GM23338 (cell line): ENCODE data around the gene FBXO2. TPM values are rescaled to one million over a fixed set of nuclear protein-coding genes. Genes with fewer than 3 reads are reported as not detected.

ENCODE experiments used
- ATAC-seq: fragments of 200-7000 bp; cut with Tn5 transposase; 3 replicates; pipeline ENCODE4 v1.9.1; 2020
- DNase-seq: peaks from one replicate; pipeline ENCODE4 v3.0.0-alpha.2; 2015; ENCODE audit warnings: low spot score
- H2AFZ ChIP-seq: fragments of 200-600 bp; sonication (generic); 2 replicates; pipeline ENCODE4 v1.8.0; 2016; ENCODE audit warnings: antibody characterized with exemption, mild to moderate bottlenecking, moderate library complexity
- H3F3A ChIP-seq: fragments of 200-600 bp; sonication (generic); replicated peaks from 2 replicates; pipeline ENCODE4 v1.8.0; 2017; ENCODE audit warnings: antibody characterized with exemption, mixed run types, low read depth
- H3K27ac ChIP-seq: fragments of 200-600 bp; sonication (generic); 2 replicates; pipeline ENCODE4 v1.6.1; 2016; ENCODE audit warnings: low read depth
- H3K27me3 ChIP-seq: fragments of 200-600 bp; sonication (generic); 2 replicates; pipeline ENCODE4 v1.8.0; 2016; ENCODE audit warnings: mild to moderate bottlenecking, mixed run types, moderate library complexity; ENCODE audit not compliant: insufficient read depth
- H3K36me3 ChIP-seq: fragments of 200-600 bp; sonication (generic); 2 replicates; pipeline ENCODE4 v1.8.0; 2016; ENCODE audit warnings: mild to moderate bottlenecking; ENCODE audit not compliant: insufficient read depth
- H3K4me1 ChIP-seq: fragments of 200-600 bp; sonication (generic); 2 replicates; pipeline ENCODE4 v1.8.0; 2016; ENCODE audit warnings: mild to moderate bottlenecking, moderate library complexity; ENCODE audit not compliant: insufficient read depth
- H3K4me2 ChIP-seq: fragments of 200-600 bp; sonication (generic); 2 replicates; pipeline ENCODE4 v1.7.1; 2017; ENCODE audit warnings: mixed run types
- H3K4me3 ChIP-seq: fragments of 200-600 bp; sonication (generic); 2 replicates; pipeline ENCODE4 v1.6.1; 2016; ENCODE audit warnings: mixed run types
- H3K79me2 ChIP-seq: fragments of 200-600 bp; sonication (generic); replicated peaks from 2 replicates; pipeline ENCODE4 v1.8.0; 2017; ENCODE audit warnings: mild to moderate bottlenecking; ENCODE audit not compliant: insufficient read depth
- H3K9me2 ChIP-seq: fragments of 200-600 bp; sonication (generic); 2 replicates; pipeline ENCODE4 v1.8.0; 2017; ENCODE audit not compliant: insufficient read depth
- H4K20me1 ChIP-seq: fragments of 200-600 bp; sonication (generic); replicated peaks from 2 replicates; pipeline ENCODE4 v1.8.0; 2017; ENCODE audit warnings: mild to moderate bottlenecking; ENCODE audit not compliant: insufficient read depth
- H3K27ac Mint-ChIP-seq: 2 replicates; pipeline ENCODE4 v1.8.0; 2020; ENCODE audit warnings: inconsistent platforms, mild to moderate bottlenecking, moderate library complexity, mixed read lengths
- H3K27me3 Mint-ChIP-seq: 3 replicates; pipeline ENCODE4 v1.8.0; 2022; ENCODE audit warnings: low read depth, mild to moderate bottlenecking, moderate library complexity, mixed read lengths, inconsistent platforms; ENCODE audit not compliant: insufficient read depth, poor library complexity
- H3K36me3 Mint-ChIP-seq: 3 replicates; pipeline ENCODE4 v1.8.0; 2021; ENCODE audit warnings: low read depth, mild to moderate bottlenecking, inconsistent platforms, moderate library complexity, mixed read lengths
- H3K4me1 Mint-ChIP-seq: 3 replicates; pipeline ENCODE4 v1.8.0; 2020; ENCODE audit warnings: mild to moderate bottlenecking, inconsistent platforms, mixed read lengths
- H3K4me3 Mint-ChIP-seq: 3 replicates; pipeline ENCODE4 v1.8.0; 2021; ENCODE audit warnings: moderate library complexity, mild to moderate bottlenecking, inconsistent platforms, mixed read lengths
- H3K9me3 Mint-ChIP-seq: 3 replicates; pipeline ENCODE4 v1.8.0; 2020; ENCODE audit warnings: moderate library complexity, mild to moderate bottlenecking, inconsistent platforms, mixed read lengths
- EZH2 ChIP-seq: fragments of 200-600 bp; sonication (generic); IDR thresholded peaks from one replicate; pipeline ENCODE4 v1.8.0; 2017; ENCODE audit warnings: antibody characterized with exemption, mild to moderate bottlenecking, low read depth; ENCODE audit not compliant: unreplicated experiment
- EZH2phosphoT487 ChIP-seq: fragments of 200-600 bp; sonication (generic); IDR thresholded peaks from one replicate; pipeline ENCODE4 v1.8.1; 2018; ENCODE audit warnings: antibody characterized with exemption; ENCODE audit not compliant: unreplicated experiment
- JUNB ChIP-seq: IDR thresholded peaks from one replicate; pipeline ENCODE4 v1.6.1; 2016; ENCODE audit warnings: antibody characterized with exemption; ENCODE audit not compliant: unreplicated experiment
- NANOG ChIP-seq: IDR thresholded peaks from 2 replicates; pipeline ENCODE4 v1.6.1; 2016; ENCODE audit warnings: antibody characterized with exemption, borderline replicate concordance
- POLR2AphosphoS5 ChIP-seq: IDR thresholded peaks from 2 replicates; pipeline ENCODE4 v1.6.1; 2016; ENCODE audit warnings: antibody characterized with exemption, low read depth
- STAT1 ChIP-seq: IDR thresholded peaks from one replicate; pipeline ENCODE4 v1.6.1; 2016; ENCODE audit warnings: antibody characterized with exemption; ENCODE audit not compliant: unreplicated experiment
- ZNF114 ChIP-seq: fragments of 250-450 bp; sonication (Bioruptor Pico); IDR thresholded peaks from 2 replicates; pipeline ENCODE4 v1.5.0; 2020; ENCODE audit warnings: mild to moderate bottlenecking, moderate library complexity
- ZNF331 ChIP-seq: fragments of 250-450 bp; sonication (Bioruptor Pico); IDR thresholded peaks from 2 replicates; pipeline ENCODE4 v1.5.0; 2020; ENCODE audit warnings: low read depth, mild to moderate bottlenecking, moderate library complexity
- polyA plus RNA-seq: library from polyadenylated mRNA; unstranded; fragments of >200 nt; fragmentation: Nextera tagmentation; extraction: Ambion mirVana; gene quantifications from 2 replicates; pipeline ENCODE4 v1.2.1, GENCODE V29; 2016
- total RNA-seq: library from RNA; depleted of rRNA; stranded (reverse); fragments of >200 nt; shearing (Covaris generic); gene quantifications from 2 replicates; pipeline ENCODE4 v1.2.3, GENCODE V29; 2014
- TF ChIP-seq, protein P1 (sequence below): IDR thresholded peaks from one replicate; pipeline ENCODE4 v1.6.1; 2018; ENCODE audit warnings: antibody characterized with exemption; ENCODE audit not compliant: unreplicated experiment
- TF ChIP-seq, protein P2 (sequence below): fragments of 250-450 bp; sonication (Bioruptor Pico); IDR thresholded peaks from 2 replicates; pipeline ENCODE4 v1.5.0; 2020; ENCODE audit warnings: mild to moderate bottlenecking, moderate library complexity
- TF ChIP-seq, protein P3 (sequence below), 2 experiments: fragments of 200-600 bp in 1 of 2; sonication (generic) in 1 of 2; conservative IDR thresholded peaks; 2 replicates each; pipeline versions ENCODE4 v1.5.1 to v1.6.1; 2016 to 2017; ENCODE audit warnings: antibody characterized with exemption in 2 of 2, low read depth in 2 of 2, mild to moderate bottlenecking in 2 of 2, moderate library complexity in 1 of 2
- TF ChIP-seq, protein P4 (sequence below): IDR thresholded peaks from 2 replicates; pipeline ENCODE4 v1.6.1; 2016; ENCODE audit warnings: antibody characterized with exemption

The FBXO2 gene
- total and polyA plus RNA-seq, 2 experiments from 2014 or later: 44.4 to 84.6 TPM

DNA sequence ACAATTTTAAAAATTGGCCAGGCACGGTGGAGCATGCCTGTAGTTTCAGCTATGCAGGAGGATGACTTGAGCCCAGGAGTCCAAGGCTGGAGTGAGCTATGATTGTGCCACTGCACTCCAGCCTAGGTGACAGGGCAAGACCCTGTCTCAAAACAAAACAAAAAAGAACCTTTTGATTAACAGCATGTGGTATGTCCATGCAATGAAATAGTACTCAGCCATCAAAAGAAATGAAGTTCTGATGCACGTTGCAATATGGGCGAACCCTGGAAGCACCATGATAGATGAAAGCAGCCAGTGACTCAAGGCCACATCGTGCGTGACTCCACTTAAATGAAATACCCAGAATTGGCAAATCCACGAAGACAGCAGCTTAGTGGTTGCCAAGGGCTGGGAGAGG lies 47.5 kb downstream of the FBXO2 start:
- Histone ChIP-seq H3K4me2 (no peak overlapping the region), H4K20me1 (no peaks in the 10 kb centered on the region), H3K4me1 (no peaks in the 10 kb centered on the region), H3K36me3 (no peaks in the 10 kb centered on the region), H3K9me2 (no peaks in the 10 kb centered on the region), H3K4me3 (no peak overlapping the region), H3F3A (no peaks in the 10 kb centered on the region), H3K27me3 (no peaks in the 10 kb centered on the region), H3K27ac (no peak overlapping the region), H3K79me2 (no peaks in the 10 kb centered on the region), H2AFZ (no peak overlapping the region)
- H3K4me1 Mint-ChIP-seq: peaks cover 11% of the 10 kb centered on the region
- no peak overlapping the region for H3K4me3 Mint-ChIP-seq
- H3K36me3 Mint-ChIP-seq: peaks cover 3% of the 10 kb centered on the region; the same call in 1 of the 3 replicates
- no peak for TF ChIP-seq NANOG
- TF ChIP-seq JUNB: no peak
- TF ChIP-seq ZNF331 (CRISPR knock-in tag): no peak
- TF ChIP-seq, protein P1, sequence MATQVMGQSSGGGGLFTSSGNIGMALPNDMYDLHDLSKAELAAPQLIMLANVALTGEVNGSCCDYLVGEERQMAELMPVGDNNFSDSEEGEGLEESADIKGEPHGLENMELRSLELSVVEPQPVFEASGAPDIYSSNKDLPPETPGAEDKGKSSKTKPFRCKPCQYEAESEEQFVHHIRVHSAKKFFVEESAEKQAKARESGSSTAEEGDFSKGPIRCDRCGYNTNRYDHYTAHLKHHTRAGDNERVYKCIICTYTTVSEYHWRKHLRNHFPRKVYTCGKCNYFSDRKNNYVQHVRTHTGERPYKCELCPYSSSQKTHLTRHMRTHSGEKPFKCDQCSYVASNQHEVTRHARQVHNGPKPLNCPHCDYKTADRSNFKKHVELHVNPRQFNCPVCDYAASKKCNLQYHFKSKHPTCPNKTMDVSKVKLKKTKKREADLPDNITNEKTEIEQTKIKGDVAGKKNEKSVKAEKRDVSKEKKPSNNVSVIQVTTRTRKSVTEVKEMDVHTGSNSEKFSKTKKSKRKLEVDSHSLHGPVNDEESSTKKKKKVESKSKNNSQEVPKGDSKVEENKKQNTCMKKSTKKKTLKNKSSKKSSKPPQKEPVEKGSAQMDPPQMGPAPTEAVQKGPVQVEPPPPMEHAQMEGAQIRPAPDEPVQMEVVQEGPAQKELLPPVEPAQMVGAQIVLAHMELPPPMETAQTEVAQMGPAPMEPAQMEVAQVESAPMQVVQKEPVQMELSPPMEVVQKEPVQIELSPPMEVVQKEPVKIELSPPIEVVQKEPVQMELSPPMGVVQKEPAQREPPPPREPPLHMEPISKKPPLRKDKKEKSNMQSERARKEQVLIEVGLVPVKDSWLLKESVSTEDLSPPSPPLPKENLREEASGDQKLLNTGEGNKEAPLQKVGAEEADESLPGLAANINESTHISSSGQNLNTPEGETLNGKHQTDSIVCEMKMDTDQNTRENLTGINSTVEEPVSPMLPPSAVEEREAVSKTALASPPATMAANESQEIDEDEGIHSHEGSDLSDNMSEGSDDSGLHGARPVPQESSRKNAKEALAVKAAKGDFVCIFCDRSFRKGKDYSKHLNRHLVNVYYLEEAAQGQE: no peak
- no peak for TF ChIP-seq STAT1
- TF ChIP-seq, protein P2, sequence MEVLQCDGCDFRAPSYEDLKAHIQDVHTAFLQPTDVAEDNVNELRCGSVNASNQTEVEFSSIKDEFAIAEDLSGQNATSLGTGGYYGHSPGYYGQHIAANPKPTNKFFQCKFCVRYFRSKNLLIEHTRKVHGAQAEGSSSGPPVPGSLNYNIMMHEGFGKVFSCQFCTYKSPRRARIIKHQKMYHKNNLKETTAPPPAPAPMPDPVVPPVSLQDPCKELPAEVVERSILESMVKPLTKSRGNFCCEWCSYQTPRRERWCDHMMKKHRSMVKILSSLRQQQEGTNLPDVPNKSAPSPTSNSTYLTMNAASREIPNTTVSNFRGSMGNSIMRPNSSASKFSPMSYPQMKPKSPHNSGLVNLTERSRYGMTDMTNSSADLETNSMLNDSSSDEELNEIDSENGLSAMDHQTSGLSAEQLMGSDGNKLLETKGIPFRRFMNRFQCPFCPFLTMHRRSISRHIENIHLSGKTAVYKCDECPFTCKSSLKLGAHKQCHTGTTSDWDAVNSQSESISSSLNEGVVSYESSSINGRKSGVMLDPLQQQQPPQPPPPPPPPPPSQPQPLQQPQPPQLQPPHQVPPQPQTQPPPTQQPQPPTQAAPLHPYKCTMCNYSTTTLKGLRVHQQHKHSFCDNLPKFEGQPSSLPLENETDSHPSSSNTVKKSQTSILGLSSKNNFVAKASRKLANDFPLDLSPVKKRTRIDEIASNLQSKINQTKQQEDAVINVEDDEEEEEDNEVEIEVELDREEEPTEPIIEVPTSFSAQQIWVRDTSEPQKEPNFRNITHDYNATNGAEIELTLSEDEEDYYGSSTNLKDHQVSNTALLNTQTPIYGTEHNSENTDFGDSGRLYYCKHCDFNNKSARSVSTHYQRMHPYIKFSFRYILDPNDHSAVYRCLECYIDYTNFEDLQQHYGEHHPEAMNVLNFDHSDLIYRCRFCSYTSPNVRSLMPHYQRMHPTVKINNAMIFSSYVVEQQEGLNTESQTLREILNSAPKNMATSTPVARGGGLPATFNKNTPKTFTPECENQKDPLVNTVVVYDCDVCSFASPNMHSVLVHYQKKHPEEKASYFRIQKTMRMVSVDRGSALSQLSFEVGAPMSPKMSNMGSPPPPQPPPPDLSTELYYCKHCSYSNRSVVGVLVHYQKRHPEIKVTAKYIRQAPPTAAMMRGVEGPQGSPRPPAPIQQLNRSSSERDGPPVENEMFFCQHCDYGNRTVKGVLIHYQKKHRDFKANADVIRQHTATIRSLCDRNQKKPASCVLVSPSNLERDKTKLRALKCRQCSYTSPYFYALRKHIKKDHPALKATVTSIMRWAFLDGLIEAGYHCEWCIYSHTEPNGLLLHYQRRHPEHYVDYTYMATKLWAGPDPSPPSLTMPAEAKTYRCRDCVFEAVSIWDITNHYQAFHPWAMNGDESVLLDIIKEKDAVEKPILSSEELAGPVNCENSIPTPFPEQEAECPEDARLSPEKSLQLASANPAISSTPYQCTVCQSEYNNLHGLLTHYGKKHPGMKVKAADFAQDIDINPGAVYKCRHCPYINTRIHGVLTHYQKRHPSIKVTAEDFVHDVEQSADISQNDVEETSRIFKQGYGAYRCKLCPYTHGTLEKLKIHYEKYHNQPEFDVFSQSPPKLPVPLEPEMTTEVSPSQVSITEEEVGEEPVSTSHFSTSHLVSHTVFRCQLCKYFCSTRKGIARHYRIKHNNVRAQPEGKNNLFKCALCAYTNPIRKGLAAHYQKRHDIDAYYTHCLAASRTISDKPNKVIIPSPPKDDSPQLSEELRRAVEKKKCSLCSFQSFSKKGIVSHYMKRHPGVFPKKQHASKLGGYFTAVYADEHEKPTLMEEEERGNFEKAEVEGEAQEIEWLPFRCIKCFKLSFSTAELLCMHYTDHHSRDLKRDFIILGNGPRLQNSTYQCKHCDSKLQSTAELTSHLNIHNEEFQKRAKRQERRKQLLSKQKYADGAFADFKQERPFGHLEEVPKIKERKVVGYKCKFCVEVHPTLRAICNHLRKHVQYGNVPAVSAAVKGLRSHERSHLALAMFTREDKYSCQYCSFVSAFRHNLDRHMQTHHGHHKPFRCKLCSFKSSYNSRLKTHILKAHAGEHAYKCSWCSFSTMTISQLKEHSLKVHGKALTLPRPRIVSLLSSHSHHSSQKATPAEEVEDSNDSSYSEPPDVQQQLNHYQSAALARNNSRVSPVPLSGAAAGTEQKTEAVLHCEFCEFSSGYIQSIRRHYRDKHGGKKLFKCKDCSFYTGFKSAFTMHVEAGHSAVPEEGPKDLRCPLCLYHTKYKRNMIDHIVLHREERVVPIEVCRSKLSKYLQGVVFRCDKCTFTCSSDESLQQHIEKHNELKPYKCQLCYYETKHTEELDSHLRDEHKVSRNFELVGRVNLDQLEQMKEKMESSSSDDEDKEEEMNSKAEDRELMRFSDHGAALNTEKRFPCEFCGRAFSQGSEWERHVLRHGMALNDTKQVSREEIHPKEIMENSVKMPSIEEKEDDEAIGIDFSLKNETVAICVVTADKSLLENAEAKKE: no peak
- no peak for TF ChIP-seq EZH2phosphoT487
- no peak for TF ChIP-seq ZNF114
- no peak for TF ChIP-seq POLR2AphosphoS5
- TF ChIP-seq, protein P3, sequence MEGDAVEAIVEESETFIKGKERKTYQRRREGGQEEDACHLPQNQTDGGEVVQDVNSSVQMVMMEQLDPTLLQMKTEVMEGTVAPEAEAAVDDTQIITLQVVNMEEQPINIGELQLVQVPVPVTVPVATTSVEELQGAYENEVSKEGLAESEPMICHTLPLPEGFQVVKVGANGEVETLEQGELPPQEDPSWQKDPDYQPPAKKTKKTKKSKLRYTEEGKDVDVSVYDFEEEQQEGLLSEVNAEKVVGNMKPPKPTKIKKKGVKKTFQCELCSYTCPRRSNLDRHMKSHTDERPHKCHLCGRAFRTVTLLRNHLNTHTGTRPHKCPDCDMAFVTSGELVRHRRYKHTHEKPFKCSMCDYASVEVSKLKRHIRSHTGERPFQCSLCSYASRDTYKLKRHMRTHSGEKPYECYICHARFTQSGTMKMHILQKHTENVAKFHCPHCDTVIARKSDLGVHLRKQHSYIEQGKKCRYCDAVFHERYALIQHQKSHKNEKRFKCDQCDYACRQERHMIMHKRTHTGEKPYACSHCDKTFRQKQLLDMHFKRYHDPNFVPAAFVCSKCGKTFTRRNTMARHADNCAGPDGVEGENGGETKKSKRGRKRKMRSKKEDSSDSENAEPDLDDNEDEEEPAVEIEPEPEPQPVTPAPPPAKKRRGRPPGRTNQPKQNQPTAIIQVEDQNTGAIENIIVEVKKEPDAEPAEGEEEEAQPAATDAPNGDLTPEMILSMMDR (conservative IDR thresholded peaks at IDR 0.05; ENCODE audit: low read depth in 2 of 2): no peak
- TF ChIP-seq, protein P4, sequence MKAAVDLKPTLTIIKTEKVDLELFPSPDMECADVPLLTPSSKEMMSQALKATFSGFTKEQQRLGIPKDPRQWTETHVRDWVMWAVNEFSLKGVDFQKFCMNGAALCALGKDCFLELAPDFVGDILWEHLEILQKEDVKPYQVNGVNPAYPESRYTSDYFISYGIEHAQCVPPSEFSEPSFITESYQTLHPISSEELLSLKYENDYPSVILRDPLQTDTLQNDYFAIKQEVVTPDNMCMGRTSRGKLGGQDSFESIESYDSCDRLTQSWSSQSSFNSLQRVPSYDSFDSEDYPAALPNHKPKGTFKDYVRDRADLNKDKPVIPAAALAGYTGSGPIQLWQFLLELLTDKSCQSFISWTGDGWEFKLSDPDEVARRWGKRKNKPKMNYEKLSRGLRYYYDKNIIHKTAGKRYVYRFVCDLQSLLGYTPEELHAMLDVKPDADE: no peak
- TF ChIP-seq EZH2: no peak
- ATAC-seq (no peak), DNase-seq (no peak)
- H3K27me3 Mint-ChIP-seq: peaks cover 4% of the 10 kb centered on the region
- H3K9me3 Mint-ChIP-seq: peaks cover 10% of the 10 kb centered on the region
- no peak overlapping the region for H3K27ac Mint-ChIP-seq
